Fibroblast of the aortic adventitia (primary cell): ENCODE results near the gene KCNAB1. TPM values are rescaled to one million over a fixed set of nuclear protein-coding genes. Genes with fewer than 3 reads are reported as not detected.

Experiments used
- DNase-seq: peaks from one replicate; pipeline ENCODE4 v3.0.0-alpha.2; 2010; ENCODE audit warnings: low read depth
- H3K4me3 ChIP-seq: 2 replicates; pipeline ENCODE4 v1.5.1; 2011; ENCODE audit warnings: low read depth, mild to moderate bottlenecking, control low read depth, low read length, moderate library complexity
- CTCF ChIP-seq: IDR thresholded peaks from 2 replicates; pipeline ENCODE4 v1.5.1; 2011; ENCODE audit warnings: mild to moderate bottlenecking, low read length, control low read depth, inconsistent platforms; ENCODE audit not compliant: insufficient read depth
- total RNA-seq: library from RNA; depleted of rRNA; stranded (reverse); fragments of >200 nt; gene quantifications from 2 replicates; pipeline ENCODE4 v1.2.3, GENCODE V29; 2012; ENCODE audit warnings: low replicate concordance

Gene KCNAB1
- total RNA-seq, 1 donor: 3.3 TPM

GRCh38 chr3:156377266-156377665 lies 256.9 kb downstream of the KCNAB1 start:
- no peak for DNase-seq
- no peak overlapping the region for H3K4me3 ChIP-seq
- no peak for TF ChIP-seq CTCF

- no peak for DNase-seq
- TF ChIP-seq CTCF: no peak
- H3K4me3 ChIP-seq: no peak overlapping the region
Measured at GRCh38 chr3:156377718-156378117, 257.3 kb downstream of the KCNAB1 start.

DNA sequence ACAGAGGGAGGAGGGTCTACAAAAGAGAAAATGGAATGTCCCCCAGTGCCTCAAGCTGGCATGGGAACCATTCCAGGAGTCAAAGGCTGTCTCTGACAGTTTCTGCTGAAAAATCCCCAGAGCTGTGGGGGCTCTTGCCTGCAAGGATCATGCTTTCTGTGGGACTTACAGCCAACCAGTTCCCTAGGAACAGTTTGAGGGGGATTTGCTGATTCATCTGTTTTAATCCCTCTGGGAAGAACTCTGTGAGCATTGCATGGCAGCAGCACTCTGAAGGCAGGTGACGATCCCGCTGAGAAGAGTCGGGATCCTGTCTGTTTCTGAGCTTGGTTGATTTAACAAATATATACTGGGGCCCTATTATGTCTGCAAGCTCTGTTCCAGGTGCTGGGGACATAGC lies 258.5 kb downstream of the KCNAB1 start:
- TF ChIP-seq CTCF: no peak
- no peak for DNase-seq
- H3K4me3 ChIP-seq: no peak overlapping the region

DNA sequence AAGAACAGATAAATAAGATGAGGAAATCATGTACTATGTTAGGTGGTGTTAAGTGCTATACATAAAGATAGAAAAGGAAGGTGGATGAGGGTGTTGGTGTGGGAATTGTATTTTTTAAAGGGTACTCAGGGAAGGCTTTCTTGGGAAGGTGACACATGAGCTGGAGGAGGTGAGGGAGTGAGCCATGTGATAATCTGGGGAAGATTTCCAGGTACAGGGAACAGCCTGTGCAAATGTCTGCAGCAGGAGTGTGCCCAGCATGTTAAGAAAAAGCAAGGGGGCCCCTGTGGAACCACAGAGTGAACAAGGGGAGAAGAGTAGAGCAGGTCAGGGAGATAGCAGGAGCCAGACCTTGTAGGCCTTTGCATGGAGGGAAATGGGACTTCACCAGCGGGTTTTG lies 258.9 kb downstream of the KCNAB1 start:
- H3K4me3 ChIP-seq: no peak overlapping the region
- DNase-seq: no peak
- no peak for TF ChIP-seq CTCF

GRCh38 chr3:156381253-156381652 lies 260.9 kb downstream of the KCNAB1 start:
- DNase-seq: no peak
- TF ChIP-seq CTCF: no peak

DNA sequence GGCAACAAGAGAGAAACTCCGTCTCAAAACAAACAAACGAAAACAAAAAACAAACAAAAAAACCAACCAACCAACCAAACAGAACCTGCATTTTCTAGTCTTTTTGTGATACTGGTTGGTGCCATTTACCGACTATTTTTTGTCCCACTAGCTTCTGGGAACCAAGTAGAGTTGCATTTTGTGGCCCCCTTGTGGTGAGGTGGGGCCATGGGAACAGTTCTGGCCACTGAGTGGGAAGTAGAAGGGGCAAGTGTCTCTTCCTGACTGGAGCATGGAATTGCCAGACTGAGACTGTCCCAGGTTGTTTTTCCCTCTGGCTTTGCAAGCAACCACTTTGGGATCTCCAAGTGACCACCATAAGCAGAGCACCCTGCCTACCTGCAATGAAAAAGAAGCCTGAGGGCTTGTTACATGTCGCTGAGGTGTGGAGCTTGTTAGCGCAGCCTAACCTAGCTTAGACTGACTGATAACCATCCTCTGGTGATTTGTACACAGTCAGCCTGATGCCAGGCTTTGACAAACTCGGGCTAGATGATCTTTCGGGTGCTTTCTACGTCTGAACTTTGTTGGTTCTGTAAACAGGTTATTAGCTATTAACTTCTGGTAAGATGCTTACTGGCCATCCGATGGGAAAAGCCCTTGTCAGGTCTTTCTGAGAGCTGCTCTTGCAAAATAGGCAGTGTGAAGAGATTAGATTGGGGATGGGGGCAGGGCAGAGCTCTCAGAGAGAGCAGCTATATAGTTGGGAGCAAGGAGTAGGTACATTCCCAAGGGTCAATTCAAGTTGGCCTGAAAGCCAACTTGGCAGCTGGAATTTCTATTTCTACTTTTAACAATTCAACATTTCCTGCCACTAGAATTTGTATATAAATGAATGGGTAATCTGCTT lies 262.3 kb downstream of the KCNAB1 start:
- TF ChIP-seq CTCF: peak; percentile 51
- DNase-seq: no peak

More at GRCh38 chr3:156381253-156381652, 260.9 kb downstream of the KCNAB1 start:
- H3K4me3 ChIP-seq: no peak overlapping the region

More for the DNA sequence above, 262.3 kb downstream of the KCNAB1 start:
- no peak overlapping the region for H3K4me3 ChIP-seq
